Glomerular endothelial cell (primary cell): ENCODE results near the gene GPX3. TPM values are rescaled to one million over a fixed set of nuclear protein-coding genes. Genes with fewer than 3 reads are reported as not detected.

Source experiments
- DNase-seq: peaks from one replicate; pipeline ENCODE4 v3.0.0-alpha.2; 2011; ENCODE audit warnings: low read depth, low spot score; ENCODE audit errors: extremely low read depth
- total RNA-seq: library from RNA; depleted of rRNA; stranded (reverse); fragments of >200 nt; gene quantifications from 2 replicates; pipeline ENCODE4 v1.2.3, GENCODE V29; 2015

Gene GPX3
- total RNA-seq, 1 donor from 2014 or later = 2.8 TPM

DNA sequence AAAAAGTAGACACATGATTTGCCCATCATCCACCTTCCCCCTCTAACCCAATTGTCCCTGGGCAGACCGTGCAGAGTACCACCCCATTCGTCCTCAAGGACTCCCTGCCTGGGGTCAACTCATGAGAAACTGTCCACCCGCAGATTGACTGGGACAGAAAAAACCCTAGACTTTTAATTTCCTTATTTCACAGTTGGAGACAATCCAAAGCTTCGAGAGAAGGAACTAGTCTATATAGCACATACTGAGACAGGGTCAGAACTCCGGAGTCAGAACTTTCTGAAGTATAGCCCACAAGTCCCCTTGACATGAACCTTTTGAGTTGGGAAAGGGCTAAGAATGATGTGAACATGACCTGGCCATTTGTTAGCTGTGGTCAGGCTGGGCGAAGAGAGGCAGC is 7.5 kb upstream of the GPX3 start:
- no peak for DNase-seq

DNA sequence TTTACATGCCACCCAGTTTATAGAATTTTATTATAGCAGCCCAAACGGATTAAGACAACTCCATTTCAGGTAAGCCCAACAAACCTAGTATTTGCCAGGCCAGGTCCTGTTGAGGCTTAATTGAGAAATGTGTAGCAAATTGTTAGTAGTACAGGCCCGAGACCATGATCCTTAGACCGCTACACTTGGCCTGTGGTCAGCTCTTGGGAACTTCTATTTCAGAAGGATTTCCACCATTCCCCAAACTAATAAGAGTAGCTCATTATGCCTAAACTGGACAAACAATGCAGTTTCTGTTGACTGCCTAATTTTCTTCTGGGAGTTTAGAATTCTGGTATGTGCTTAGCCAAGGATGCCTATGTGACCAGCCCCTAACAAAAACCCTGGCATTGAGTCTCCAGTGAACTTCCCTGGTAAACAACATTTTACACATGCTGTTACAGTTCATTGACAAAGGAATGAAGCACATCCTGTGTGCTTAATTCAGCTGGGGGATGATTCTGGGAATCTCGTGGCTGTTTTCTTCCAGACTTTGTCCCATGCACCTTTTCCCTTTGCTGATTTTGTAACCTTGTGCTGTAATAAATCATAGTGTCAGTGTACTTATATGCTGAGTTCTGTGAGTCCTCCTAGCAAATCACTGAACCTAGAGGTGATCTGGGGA is 5.6 kb upstream of the GPX3 start:
- DNase-seq = no peak

DNA sequence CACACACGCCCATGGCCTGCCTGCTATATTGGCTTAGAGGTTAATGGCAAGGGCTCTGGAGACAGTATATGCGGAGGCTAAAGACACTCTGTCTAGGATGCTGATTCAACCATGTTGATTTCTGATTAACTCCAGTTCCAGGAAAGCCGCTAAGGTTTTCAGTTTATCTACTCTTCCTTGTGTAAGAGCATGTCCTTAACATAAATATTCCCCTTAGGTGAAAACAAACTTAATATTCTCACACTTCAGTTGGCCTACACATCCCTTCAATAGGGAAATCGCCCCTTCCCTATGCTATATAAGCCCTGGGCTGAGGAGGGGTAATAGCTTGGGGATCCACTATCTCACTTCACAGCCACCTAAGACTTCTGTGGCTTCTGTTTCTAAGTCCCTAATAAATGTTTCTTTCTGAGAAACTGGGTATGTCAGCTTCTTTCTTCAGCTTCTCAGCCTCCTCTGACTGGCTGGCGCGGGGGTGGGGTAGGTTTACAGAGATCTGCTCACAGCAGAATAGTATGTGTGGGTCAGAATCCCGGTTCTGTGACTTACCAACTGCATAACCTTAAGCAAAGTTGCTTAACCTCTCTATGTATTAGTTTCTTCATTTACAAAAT is 4.3 kb upstream of the GPX3 start:
- no peak for DNase-seq

DNA sequence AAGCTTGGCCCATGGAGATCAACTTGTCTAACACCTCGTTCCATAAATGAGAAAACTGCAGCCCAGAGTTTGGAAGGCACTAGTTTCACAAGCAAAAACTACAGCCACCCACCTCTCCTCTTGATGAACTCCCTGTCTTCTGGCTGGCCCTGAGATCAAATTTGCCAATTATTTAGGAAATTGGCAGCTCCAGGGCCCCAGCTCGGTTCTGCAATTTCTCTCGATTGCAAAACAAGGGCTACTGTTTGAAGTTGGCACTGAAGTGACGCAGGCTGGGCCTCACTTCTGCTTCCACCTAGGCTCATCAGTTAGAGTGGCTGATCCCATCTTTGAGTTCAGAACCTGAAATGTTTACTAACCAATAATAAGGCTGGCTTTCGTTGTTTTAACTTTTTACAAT is 3.7 kb upstream of the GPX3 start:
- no peak for DNase-seq

DNA sequence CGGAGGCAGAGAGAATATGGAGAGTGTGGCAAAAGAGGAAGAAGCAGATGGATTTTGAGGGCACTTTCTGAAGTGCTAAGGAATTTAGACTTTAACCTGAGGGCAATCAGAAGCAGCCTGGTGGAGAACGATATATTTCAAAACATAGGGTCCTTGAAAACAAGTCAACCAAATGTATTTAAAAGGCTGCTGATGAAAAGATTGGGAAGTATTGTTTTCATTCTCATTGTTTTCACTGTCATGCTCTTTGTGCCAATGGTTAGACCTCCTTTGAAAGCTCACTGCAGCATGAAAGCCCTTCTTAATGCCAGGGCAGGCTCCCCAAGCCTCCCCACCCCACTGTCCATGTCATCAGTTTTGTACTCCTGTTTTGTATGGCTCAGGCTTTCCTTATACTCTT is 2.5 kb upstream of the GPX3 start:
- no peak for DNase-seq

DNA sequence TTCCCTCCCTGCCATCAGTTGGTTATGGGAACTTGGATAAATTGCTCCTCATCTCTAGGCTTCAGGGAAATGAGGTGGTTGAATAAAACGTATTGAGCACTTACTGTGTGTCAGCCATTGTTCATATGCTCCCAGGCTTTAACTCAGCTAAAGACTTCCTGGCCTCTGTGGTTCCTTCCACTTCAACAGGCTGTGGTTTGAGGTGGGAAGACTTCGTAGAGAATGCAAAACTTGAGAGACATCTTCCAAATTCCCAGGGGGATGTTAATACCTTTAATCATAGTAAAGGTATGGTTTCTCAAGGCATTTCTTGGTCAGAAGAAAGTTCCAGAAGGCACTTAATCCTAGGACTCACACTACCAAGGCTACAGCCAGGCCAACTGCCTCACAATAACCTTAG is 1.5 kb upstream of the GPX3 start:
- no peak for DNase-seq

DNA sequence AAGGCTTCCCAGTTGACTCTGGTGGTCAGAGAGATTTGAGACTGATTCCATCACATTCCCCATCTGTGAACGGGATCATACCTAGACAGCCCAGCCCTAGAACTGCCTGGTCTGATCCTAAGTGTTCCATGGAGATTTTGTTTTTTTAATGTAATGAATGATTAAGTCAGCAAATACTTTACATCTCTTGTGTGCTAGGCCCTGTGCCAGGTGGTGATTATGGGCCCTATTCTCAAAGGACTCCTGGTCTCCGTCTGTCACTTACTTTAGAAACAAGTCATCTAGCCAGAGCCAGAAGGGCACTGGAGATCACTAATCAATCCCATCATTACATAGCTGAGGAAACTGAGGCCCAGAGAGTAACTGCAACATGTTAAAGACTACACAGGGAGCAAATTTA is 1.1 kb upstream of the GPX3 start:
- DNase-seq = no peak

DNA sequence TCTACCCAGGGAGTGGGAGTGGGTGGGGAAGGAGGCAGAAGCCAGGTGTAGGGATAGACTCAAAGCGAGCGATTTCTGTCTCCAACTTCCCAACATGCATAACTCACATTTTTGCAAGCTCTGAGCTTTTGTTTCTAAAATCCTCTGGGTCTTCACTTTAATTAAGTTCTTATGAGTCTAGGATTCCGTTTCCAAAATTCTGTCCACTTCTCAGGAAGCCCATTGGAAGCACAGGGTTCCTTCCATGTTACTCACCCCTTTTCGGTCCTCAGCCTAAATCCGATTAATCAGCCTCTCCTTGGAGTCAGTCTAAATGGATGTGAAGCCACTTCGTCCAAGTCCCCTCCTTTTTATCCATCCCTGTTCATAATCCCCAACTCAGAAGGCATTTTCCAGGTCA is 1.4 kb downstream of the GPX3 start:
- no peak for DNase-seq

DNA sequence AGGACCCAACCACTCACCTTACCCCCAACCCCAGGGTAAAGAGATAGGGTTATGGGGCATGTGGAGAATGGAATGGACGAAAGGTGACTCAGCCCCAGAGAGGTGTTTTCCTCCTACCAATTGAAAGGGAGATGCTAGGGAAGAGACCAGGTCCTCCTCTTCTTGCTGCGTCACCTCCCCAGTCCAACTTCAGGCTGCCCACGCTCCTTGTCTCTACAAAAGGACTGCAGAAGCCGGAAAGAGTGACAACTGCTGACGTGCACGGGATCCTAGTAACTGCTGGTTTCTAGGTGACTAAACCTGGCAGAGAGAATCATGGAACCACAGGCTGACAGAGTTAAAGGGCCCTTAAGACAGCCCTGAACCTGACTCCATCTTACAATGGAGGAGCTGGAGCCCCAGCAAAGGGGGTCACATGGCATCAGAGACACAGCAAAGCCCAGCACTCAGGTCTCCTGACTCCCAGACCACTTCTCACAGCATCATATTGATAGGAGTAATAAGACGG is 2.2 kb downstream of the GPX3 start:
- DNase-seq = no peak

DNA sequence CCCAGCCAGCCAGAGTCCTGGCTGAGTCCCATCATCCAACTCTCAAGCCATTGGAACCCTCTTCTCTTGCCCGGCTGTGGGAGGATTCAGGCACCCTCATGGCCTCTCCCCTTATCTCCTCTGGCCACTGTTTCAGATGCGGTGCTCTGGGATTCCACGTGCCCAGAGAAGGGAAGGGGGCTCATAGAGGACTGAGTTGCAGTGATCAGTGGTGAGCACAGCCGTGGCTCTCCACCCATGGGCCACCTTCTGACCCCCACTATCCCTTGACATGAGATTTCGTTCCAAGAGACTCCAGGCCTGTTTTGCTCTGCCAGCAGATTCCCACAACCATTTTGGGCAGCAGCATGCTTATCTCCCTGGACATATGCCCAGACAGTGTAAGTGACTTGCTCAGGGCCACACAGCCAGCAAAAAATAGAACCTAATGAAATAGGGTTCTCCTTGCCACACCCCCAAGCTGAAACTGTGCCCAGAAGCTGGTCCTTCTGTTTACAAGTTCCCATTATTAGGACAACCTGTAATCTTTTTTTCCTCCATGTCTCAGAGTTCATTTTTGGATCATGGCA is 2.7 kb downstream of the GPX3 start:
- no peak for DNase-seq

DNA sequence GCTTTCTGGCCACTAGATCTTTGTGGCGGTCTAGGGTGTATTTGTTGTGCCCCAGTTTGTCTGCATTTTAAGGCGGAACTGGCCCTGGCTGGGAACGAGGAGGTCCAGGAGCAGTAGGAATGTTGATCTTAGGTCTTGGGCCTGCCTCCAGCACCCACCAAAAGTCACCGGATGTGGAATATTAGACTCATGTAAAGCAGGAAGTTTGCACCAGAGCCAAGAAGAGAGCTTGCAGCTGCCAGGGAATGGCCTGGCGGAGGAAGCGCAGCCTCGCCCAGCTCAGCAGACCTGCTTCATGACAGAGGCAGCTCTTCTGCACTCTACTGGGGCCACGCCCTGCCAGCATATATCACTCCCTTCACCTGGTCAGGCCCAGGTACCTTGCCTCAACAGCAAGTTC is 3.3 kb downstream of the GPX3 start:
- DNase-seq = no peak

DNA sequence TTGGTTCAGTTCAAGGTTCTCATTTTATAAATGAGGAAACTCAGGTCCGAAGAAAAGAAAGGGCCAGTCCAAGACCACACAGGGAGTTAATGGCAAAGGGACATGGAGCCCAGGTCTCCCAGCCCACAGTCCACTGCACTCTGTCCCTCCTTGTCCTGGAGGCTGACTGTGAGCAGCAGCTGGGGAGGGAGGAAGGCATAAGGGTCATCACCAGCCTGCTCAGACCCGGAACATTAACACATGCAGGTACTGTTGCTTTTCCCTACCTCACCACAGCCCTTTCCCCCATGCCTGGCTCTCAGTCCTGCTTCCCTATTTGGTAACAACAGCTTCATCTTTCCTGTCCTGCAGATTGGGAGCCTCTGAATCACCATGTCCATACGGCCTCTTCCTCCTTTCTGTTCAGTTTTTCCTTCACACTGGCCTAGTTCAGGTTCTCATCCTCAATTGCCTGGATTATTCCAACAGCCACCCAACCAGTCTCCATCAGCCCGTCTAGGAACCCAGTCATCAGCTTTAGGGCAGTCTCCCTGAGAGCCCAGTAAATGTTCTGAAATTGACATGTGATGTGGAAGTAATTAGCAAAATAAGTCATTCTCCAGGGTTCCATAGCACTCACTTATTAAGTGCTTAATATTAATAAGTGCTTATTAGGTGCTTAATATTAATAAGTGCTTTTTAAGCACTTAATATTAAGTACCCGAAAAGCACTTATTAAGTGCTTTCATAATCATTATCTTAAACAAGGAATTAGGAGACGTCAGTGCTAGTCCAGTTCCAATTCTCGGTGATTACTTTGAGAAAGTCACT is 4.3 kb downstream of the GPX3 start:
- no peak for DNase-seq

DNA sequence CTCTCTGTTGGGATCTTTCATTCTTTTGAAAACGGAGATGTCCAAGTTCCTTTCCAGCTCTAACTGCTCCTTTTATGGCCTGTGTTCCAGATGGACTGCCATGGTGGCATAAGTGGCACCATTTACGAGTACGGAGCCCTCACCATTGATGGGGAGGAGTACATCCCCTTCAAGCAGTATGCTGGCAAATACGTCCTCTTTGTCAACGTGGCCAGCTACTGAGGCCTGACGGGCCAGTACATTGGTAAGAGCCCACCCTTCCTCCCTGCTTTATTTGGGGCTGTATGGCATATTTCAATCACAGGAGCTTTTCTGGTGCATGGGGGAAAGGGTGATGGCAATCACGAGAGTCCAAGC is 4.8 kb downstream of the GPX3 start:
- no peak for DNase-seq

DNA sequence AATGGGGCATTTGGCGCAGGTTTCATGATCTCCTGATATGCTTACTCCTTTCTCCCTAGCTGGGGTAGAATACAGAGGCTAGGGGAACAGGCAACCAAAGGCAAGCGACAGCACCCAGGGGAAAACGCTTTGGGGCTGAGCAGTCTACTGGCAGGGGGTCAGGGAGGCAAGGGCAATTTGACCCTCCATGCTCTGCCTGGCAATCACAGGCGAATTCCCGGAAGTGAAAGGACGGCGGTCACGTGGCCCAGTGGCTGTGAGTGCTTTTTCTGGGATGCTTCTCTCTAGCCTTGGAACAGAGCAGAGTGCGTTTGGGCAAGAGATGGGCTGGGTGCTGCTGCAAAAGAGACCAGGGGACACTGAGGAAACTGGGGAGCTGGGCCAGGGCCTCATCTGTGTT is 5.7 kb downstream of the GPX3 start:
- no peak for DNase-seq

DNA sequence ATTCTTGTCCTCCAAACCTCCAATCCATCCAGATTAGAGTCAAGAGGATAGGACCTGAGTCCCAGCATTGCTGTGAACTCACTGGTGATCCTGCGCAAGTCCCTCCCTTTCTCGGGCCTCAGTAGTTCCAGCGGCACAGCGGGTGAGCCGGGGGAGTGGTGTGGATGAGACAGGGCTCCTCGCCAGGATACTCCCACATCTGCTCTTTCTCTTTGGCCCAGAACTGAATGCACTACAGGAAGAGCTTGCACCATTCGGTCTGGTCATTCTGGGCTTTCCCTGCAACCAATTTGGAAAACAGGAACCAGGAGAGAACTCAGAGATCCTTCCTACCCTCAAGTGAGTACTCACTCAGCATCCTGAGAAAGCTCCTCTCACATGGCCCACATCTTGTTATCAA is 6.3 kb downstream of the GPX3 start:
- no peak for DNase-seq

DNA sequence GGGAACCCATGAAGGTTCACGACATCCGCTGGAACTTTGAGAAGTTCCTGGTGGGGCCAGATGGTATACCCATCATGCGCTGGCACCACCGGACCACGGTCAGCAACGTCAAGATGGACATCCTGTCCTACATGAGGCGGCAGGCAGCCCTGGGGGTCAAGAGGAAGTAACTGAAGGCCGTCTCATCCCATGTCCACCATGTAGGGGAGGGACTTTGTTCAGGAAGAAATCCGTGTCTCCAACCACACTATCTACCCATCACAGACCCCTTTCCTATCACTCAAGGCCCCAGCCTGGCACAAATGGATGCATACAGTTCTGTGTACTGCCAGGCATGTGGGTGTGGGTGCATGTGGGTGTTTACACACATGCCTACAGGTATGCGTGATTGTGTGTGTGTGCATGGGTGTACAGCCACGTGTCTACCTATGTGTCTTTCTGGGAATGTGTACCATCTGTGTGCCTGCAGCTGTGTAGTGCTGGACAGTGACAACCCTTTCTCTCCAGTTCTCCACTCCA is 7.6 kb downstream of the GPX3 start:
- no peak for DNase-seq

DNA sequence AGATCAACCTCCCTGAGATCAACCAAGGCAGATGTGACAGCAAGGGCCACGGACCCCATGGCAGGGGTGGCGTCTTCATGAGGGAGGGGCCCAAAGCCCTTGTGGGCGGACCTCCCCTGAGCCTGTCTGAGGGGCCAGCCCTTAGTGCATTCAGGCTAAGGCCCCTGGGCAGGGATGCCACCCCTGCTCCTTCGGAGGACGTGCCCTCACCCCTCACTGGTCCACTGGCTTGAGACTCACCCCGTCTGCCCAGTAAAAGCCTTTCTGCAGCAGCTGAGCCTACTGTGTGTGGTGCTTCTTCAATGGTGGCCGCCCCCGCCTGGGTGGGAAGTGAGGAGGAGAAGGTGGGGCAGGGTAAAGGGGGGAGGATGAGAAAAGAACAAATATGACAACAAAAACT is 8.3 kb downstream of the GPX3 start:
- no peak for DNase-seq

DNA sequence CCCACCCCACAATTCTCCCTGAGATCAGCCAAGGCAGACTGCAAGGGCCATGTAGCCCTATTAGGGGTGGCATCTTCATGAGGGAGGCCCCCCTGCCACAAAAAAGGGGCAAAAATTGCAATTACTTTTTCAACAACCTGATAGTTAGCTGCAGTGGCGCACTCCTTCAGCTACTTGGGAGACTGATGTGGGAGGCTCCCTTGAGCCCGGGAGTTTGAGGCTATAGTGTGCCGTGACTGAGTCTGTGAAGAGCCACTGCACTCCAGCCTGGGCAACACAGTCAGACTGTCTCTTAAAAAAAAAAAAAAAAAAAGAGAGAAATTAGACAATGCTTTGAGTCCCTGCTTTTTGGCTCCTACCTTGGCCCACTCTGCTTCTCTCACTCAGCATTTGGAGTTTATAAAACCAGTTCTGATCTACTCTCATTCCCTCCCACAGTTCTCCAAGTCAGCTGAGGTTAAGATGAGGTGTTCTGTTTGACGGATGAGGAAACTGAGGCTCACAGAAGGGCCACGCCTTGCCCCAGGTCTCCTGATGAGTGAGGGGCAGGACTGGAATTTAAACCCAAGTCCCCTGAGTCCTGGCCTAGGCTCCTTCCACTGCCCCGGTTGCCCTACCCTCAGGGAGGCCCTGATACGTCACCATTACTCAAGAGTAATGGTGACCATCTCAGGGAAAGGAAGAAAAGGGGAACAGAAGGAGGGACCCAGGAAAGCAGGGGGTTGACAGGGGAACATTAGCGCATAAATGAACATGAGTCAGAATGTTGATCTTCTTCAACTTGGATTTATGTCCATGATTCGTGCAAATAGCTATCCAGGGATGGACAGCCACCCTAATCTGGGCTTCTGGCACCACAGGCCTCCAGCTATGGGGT is 9.0 kb downstream of the GPX3 start:
- no peak for DNase-seq

DNA sequence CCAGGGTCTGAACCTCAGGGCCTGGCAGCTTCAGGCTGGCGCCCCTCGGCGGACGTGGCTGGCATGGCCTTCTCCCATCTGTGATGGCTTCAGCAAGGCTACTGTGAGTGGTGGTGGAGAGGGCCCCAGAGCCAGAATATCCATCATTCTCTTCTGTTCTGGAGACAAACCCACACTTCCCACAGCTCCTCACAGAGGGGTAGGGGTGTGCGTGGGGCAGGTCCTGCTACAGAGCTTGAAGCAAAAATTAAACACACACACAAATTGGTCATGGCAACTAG is 9.6 kb downstream of the GPX3 start:
- DNase-seq = no peak

DNA sequence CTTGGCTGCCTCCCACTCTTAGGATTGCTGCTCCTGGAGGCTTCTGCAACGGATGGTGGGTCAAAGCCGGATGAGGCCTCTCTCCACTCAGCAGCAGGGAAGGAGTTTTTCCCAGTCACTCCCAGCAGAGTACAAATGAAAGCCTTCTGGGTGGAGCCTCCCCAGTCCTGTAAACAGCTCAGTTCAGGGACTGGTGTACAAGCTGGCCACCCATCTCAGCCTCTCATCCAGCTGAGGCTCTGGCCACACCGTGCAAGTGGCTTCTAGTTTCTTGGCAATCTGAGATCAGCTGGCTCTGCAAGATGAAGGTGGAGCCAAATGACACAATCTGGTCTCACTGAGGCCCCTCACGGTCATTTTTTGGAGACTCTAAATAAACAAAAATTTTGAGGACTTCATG is 10.0 kb downstream of the GPX3 start:
- no peak for DNase-seq

DNA sequence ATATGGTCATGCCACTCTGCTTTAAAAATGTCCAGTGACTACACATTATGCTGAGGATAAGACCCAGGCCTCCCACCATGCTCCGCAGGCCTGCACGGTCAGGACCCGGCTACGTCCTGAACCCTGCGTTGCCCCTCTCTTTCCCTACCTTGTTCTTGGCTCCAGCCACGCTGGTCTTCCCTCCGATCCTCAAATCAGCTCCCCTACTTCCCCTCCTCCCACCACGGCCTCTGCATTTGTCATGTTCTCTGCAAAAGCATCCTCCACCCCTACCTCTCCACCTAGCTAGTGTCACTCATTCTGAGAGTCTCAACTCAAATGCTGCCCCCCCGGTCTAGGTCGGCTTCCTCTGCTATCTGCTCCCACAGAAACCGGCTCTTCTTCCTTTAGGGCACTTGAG is 11.2 kb downstream of the GPX3 start:
- no peak for DNase-seq
